Tibial artery (tissue), 4 donors: Measurements from ENCODE around the gene ZC2HC1B.

Source experiments
- DNase-seq, 2 donors: peaks; one replicate each; pipeline ENCODE4 v3.0.0-alpha.2; 2019
- H3K27ac ChIP-seq, 2 donors: fragments of 200-600 bp; sonication (generic) in 1 of 2; 1 replicate in 1 of 2; 2 replicates in 1 of 2; pipeline ENCODE4 v1.5.1; 2018 to 2019; ENCODE audit warnings: mild to moderate bottlenecking in 1 of 2
- H3K27me3 ChIP-seq, 2 donors: fragments of 200-600 bp; sonication (generic) in 1 of 2; one replicate each; pipeline versions ENCODE4 v1.5.1 to v1.6.0; 2016 to 2019
- H3K36me3 ChIP-seq, 3 donors: fragments of 200-600 bp; sonication (generic) in 2 of 3; one replicate each; pipeline ENCODE4 v1.5.1; 2016 to 2019; ENCODE audit warnings: mild to moderate bottlenecking in 2 of 3
- H3K4me1 ChIP-seq, 4 donors: fragments of 200-600 bp; sonication (generic) in 2 of 4; 1 replicate in 3 of 4; 2 replicates in 1 of 4; pipeline ENCODE4 v1.5.1; 2016 to 2019
- H3K4me3 ChIP-seq, 2 donors: fragments of 200-600 bp; sonication (generic) in 1 of 2; 1 replicate in 1 of 2; 2 replicates in 1 of 2; pipeline ENCODE4 v1.5.1; 2018 to 2019; ENCODE audit warnings: mild to moderate bottlenecking in 2 of 2
- H3K9me3 ChIP-seq, 3 donors: fragments of 200-600 bp; sonication (generic) in 1 of 3; one replicate each; pipeline ENCODE4 v1.5.1; 2016 to 2019
- CTCF ChIP-seq, 2 experiments: fragments of 200-600 bp in 1 of 2; fragments of 450-650 bp in 1 of 2; IDR thresholded peaks; one replicate each; pipeline ENCODE4 v1.5.1; 2017 to 2019; ENCODE audit warnings: antibody characterized with exemption in 2 of 2, mild to moderate bottlenecking in 1 of 2, moderate library complexity in 1 of 2
- intact Hi-C: fragments of 100-400 bp; cut with DNase I; formaldehyde crosslinking; loops from one replicate; pipeline ENCODE4 v1.15.0; 2023; ENCODE audit warnings: low total_unique reads

ZC2HC1B gene

GRCh38 chr6:143882401-143882930 is 18.2 kb downstream of the ZC2HC1B start:
- no peak for DNase-seq
- Histone ChIP-seq H3K4me3 (no peak overlapping the region), H3K36me3 (no peaks in the 10 kb centered on the region), H3K4me1 (no peaks in the 10 kb centered on the region), H3K27me3 (no peaks in the 10 kb centered on the region), H3K9me3 (peaks cover 0 to 5% (median 0%) of the 10 kb centered on the region in 3 donors), H3K27ac (no peak overlapping the region)
- intact Hi-C loops = no loop called here
- no peak for TF ChIP-seq CTCF (IDR thresholded peaks at IDR 0.05)

- H3K4me1 ChIP-seq = no peaks in the 10 kb centered on the region
- DNase-seq = no peak
- intact Hi-C loops = no loop called here
- H3K27me3 ChIP-seq = no peaks in the 10 kb centered on the region
- H3K9me3 ChIP-seq = peaks cover 0 to 4% (median 0%) of the 10 kb centered on the region in 3 donors
- no peak overlapping the region for H3K27ac ChIP-seq
- no peak for TF ChIP-seq CTCF (IDR thresholded peaks at IDR 0.05)
- no peaks in the 10 kb centered on the region for H3K36me3 ChIP-seq
- H3K4me3 ChIP-seq = no peak overlapping the region
These were observed 20.1 kb downstream of the ZC2HC1B start for GRCh38 chr6:143884216-143884900.

- no peaks in the 10 kb centered on the region for H3K36me3 ChIP-seq
- intact Hi-C loops = no loop called here
- no peak for DNase-seq
- no peak overlapping the region for H3K4me3 ChIP-seq
- H3K27me3 ChIP-seq = no peaks in the 10 kb centered on the region
- peaks cover 0 to 4% (median 0%) of the 10 kb centered on the region in 3 donors for H3K9me3 ChIP-seq
- no peaks in the 10 kb centered on the region for H3K4me1 ChIP-seq
- no peak for TF ChIP-seq CTCF (IDR thresholded peaks at IDR 0.05)
- no peak overlapping the region for H3K27ac ChIP-seq
These were observed 20.8 kb downstream of the ZC2HC1B start for GRCh38 chr6:143885116-143885515.

GRCh38 chr6:143894655-143895054 is 30.4 kb downstream of the ZC2HC1B start:
- Histone ChIP-seq H3K36me3 (no peaks in the 10 kb centered on the region), H3K27ac (no peak overlapping the region), H3K27me3 (no peaks in the 10 kb centered on the region), H3K4me1 (no peaks in the 10 kb centered on the region), H3K4me3 (no peak overlapping the region), H3K9me3 (no peaks in the 10 kb centered on the region)
- intact Hi-C loops = no loop called here
- no peak for DNase-seq
- no peak for TF ChIP-seq CTCF (IDR thresholded peaks at IDR 0.05)

GRCh38 chr6:143896126-143896860 is 32.0 kb downstream of the ZC2HC1B start:
- TF ChIP-seq CTCF (IDR thresholded peaks at IDR 0.05) = no peak
- Histone ChIP-seq H3K27ac (no peak overlapping the region), H3K4me1 (peaks cover 0 to under 1% (median under 1%) of the 10 kb centered on the region in 4 donors), H3K27me3 (no peaks in the 10 kb centered on the region), H3K9me3 (no peaks in the 10 kb centered on the region), H3K4me3 (no peak overlapping the region), H3K36me3 (no peaks in the 10 kb centered on the region)
- intact Hi-C loops = no loop called here
- no peak for DNase-seq
